Pancreas (tissue), 10 donors: Measurements from ENCODE around the gene NBEA. TPM values are rescaled to one million over a fixed set of nuclear protein-coding genes. Genes with fewer than 3 reads are reported as not detected.

ENCODE experiments used
- ATAC-seq, 4 donors: fragments of 200-7000 bp; cut with Tn5 transposase; one replicate each; pipeline versions ENCODE4 v1.8.0 to v1.9.1; 2020; ENCODE audit warnings: mild to moderate bottlenecking in 4 of 4, moderate library complexity in 4 of 4
- DNase-seq, 6 donors: peaks; one replicate each; pipeline ENCODE4 v3.0.0-alpha.2; 2020
- FAIRE-seq: peaks from 2 replicates; lab custom pipeline; 2012; peaks lifted over from hg19 to GRCh38; lab: Jason Lieb, UNC
- H3K27ac ChIP-seq, 4 donors: fragments of 200-600 bp; sonication (generic); 1 replicate in 3 of 4; 2 replicates in 1 of 4; pipeline versions ENCODE4 v1.5.0 to v1.8.0; 2020
- H3K27me3 ChIP-seq, 4 donors: fragments of 200-600 bp; one replicate each; pipeline ENCODE4 v1.8.0; 2021
- H3K36me3 ChIP-seq, 3 donors: fragments of 200-600 bp; sonication (generic) in 1 of 3; one replicate each; pipeline versions ENCODE4 v1.5.0 to v1.8.0; 2020 to 2021
- H3K4me1 ChIP-seq, 3 donors: fragments of 200-600 bp; one replicate each; pipeline ENCODE4 v1.8.0; 2021
- H3K4me3 ChIP-seq, 4 donors: fragments of 200-600 bp; sonication (generic) in 2 of 4; one replicate each; pipeline versions ENCODE4 v1.5.0 to v1.8.0; 2020 to 2021
- H3K9me3 ChIP-seq, 4 donors: fragments of 200-600 bp; one replicate each; pipeline ENCODE4 v1.8.0; 2021
- WGBS, 2 donors: extraction: QIAGEN DNeasy Blood & Tissue Kit; methylation state at CpG; one replicate each; pipeline ENCODE4 v1.1.7; 2013; 5-methylcytosine and 5-hydroxymethylcytosine counted together
- intact Hi-C, 3 donors: fragments of 100-400 bp; cut with DNase I; formaldehyde crosslinking; loops; one replicate each; pipeline versions ENCODE4 v1.11.1 to v1.14.2; 2022
- polyA plus RNA-seq, 2 donors: library from polyadenylated mRNA; stranded (reverse); fragments of 200-250 nt; gene quantifications; one replicate each; pipeline ENCODE4 v1.2.3, GENCODE V29; 2013
- total RNA-seq, 6 donors: library from RNA; stranded (reverse); fragmentation: NEBNext Ultra II Directional in 4 of 6; extraction: Animal tissue kit (Norgen Biotek cat#: 25700) in 4 of 6; gene quantifications; one replicate each; pipeline versions ENCODE4 v1.2.1 to v1.2.4, GENCODE V29; 2021 to 2023
- TF ChIP-seq, protein P1 (sequence below), 4 donors: fragments of 200-600 bp; sonication (generic) in 3 of 4; IDR thresholded peaks; one replicate each; pipeline versions ENCODE4 v1.5.0 to v1.8.0; 2021; ENCODE audit warnings: antibody characterized with exemption in 4 of 4
- donor health status: healthy with polysubstance abuse.
- donor health status: DM: no; HTN: no; CAD: no; lungs with moderate emphysema.
- donor health status: DM: no; HTN: no; CAD: no.
- donor health status: control.
- donor health status: control.
- donor health status: Bipolar disorder and iron deficiency.
- donor health status: DM: yes; HTN: yes; CAD: no.
- donor health status: DM: no; HTN: no; CAD: no.
- donor health status: DM: no; HTN: no; CAD: no.
- donor health status: DM: yes; HTN: yes; CAD: no.

Gene NBEA
- total and polyA plus RNA-seq, 8 donors: 2.4 to 10.4 (median 4.8) TPM

DNA sequence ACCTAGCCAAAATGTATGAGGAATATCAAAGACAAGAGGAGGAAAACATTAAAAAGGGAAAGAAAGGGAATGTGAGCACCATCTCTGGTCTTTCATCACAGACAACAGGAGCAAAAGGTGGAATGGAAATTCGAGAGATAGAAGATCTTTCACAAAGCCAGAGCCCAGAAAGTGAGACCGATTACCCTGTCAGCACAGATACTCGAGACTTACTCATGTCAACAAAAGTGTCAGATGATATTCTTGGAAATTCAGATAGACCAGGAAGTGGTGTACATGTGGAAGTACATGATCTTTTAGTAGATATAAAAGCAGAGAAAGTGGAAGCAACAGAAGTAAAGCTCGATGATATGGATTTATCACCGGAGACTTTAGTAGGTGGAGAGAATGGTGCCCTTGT, 217.0 kb downstream of the NBEA start:
- no peaks in the 10 kb centered on the region for H3K27me3 ChIP-seq
- H3K4me3 ChIP-seq: no peak overlapping the region
- no peaks in the 10 kb centered on the region for H3K9me3 ChIP-seq
- no peaks in the 10 kb centered on the region for H3K4me1 ChIP-seq
- ATAC-seq (no peak), FAIRE-seq (no peak), DNase-seq (no peak)
- WGBS, 2 donors: 74 to 83% methylated on average over 5 of the region's 5 CpGs
- intact Hi-C loops: loop anchor here in 1 of 3 donors (10.0 kb wide), 1 partner anchor 1224 kb away; no protein-coding TSS in a partner anchor
- no peaks in the 10 kb centered on the region for H3K36me3 ChIP-seq
- no peak overlapping the region for H3K27ac ChIP-seq
- TF ChIP-seq, protein P1, sequence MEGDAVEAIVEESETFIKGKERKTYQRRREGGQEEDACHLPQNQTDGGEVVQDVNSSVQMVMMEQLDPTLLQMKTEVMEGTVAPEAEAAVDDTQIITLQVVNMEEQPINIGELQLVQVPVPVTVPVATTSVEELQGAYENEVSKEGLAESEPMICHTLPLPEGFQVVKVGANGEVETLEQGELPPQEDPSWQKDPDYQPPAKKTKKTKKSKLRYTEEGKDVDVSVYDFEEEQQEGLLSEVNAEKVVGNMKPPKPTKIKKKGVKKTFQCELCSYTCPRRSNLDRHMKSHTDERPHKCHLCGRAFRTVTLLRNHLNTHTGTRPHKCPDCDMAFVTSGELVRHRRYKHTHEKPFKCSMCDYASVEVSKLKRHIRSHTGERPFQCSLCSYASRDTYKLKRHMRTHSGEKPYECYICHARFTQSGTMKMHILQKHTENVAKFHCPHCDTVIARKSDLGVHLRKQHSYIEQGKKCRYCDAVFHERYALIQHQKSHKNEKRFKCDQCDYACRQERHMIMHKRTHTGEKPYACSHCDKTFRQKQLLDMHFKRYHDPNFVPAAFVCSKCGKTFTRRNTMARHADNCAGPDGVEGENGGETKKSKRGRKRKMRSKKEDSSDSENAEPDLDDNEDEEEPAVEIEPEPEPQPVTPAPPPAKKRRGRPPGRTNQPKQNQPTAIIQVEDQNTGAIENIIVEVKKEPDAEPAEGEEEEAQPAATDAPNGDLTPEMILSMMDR (IDR thresholded peaks at IDR 0.05): no peak

DNA sequence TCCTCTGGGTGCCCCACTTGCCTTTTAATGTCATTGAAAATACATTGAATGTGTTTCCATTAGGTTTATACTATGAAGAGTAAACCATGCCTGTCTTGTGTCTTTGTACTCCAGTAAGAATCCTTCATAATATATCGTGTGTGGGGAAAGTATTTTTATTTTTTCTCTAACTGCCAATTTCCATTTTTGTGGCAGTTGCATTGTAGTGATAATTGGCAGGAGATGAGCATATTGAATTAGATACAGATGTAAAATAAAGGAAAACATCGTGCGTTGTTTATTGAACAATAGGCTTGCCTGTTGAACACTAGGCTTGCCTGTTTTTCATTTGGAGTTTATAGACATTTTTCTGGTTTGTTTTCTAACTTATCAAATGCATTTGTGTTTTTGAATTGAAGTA, 218.8 kb downstream of the NBEA start:
- no peak overlapping the region for H3K27ac ChIP-seq
- H3K4me1 ChIP-seq: no peaks in the 10 kb centered on the region
- ATAC-seq: no peak
- TF ChIP-seq, protein P1 (IDR thresholded peaks at IDR 0.05): no peak
- H3K27me3 ChIP-seq: no peaks in the 10 kb centered on the region
- H3K9me3 ChIP-seq: no peaks in the 10 kb centered on the region
- intact Hi-C loops: no loop called here
- no peak overlapping the region for H3K4me3 ChIP-seq
- 74 to 83% methylated on average over 3 of the region's 3 CpGs for WGBS, 2 donors
- FAIRE-seq: no peak
- H3K36me3 ChIP-seq: no peaks in the 10 kb centered on the region
- no peak for DNase-seq

DNA sequence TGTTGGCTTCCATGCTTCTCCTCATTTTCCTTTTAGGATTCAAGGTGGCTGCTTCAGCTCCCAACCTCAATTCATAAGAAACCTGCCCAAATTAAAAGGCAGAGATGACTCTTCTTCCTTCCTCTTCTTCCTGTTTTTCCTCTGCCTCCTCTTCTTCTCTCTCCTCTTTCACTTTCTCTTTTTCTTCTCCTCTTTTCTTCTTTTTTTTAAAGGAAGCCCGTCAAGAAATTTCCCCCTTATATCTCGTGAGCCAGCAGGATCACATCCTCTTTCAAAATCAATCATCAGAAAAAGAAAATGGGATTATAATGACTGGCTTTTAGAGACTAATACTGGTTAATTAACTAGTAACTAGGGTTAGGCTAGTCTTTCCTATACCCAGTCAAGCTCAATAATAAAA, 220.3 kb downstream of the NBEA start:
- H3K4me1 ChIP-seq: no peaks in the 10 kb centered on the region
- no peaks in the 10 kb centered on the region for H3K36me3 ChIP-seq
- no peak for FAIRE-seq
- no peak overlapping the region for H3K27ac ChIP-seq
- no peaks in the 10 kb centered on the region for H3K27me3 ChIP-seq
- 60 to 63% methylated on average over 2 of the region's 2 CpGs for WGBS, 2 donors
- H3K9me3 ChIP-seq: no peaks in the 10 kb centered on the region
- ATAC-seq: no peak
- TF ChIP-seq, protein P1 (IDR thresholded peaks at IDR 0.05): no peak
- no peak for DNase-seq
- intact Hi-C loops: no loop called here
- no peak overlapping the region for H3K4me3 ChIP-seq

GRCh38 chr13:35163674-35164073, 221.6 kb downstream of the NBEA start:
- WGBS, 2 donors: 95 to 97% methylated on average over 1 of the region's 1 CpG
- Histone ChIP-seq H3K27ac (no peak overlapping the region), H3K4me3 (no peak overlapping the region), H3K36me3 (no peaks in the 10 kb centered on the region), H3K27me3 (no peaks in the 10 kb centered on the region), H3K9me3 (no peaks in the 10 kb centered on the region), H3K4me1 (no peaks in the 10 kb centered on the region)
- DNase-seq (no peak), ATAC-seq (no peak), FAIRE-seq (no peak)
- intact Hi-C loops: no loop called here
- TF ChIP-seq, protein P1 (IDR thresholded peaks at IDR 0.05): no peak

- Histone ChIP-seq H3K4me1 (no peaks in the 10 kb centered on the region), H3K9me3 (no peaks in the 10 kb centered on the region), H3K27me3 (no peaks in the 10 kb centered on the region), H3K36me3 (no peaks in the 10 kb centered on the region), H3K27ac (no peak overlapping the region), H3K4me3 (no peak overlapping the region)
- DNase-seq (no peak), FAIRE-seq (peak; percentile 94), ATAC-seq (peak in 3 of 4 donors; percentile 71 to 82 (median 78))
- intact Hi-C loops: no loop called here
- TF ChIP-seq, protein P1 (IDR thresholded peaks at IDR 0.05): peak; percentile 14 to 59 (median 44)
These were observed 222.4 kb downstream of the NBEA start for GRCh38 chr13:35164324-35164932.
